ENCODE measurements around the gene NSG1. TPM values are rescaled to one million over a fixed set of nuclear protein-coding genes. Genes with fewer than 3 reads are reported as not detected.

NSG1 gene
- total and polyA plus RNA-seq, 2 donors (not counting 3 experiments of a cell fraction or from before 2014, with no cell fraction given): 2.0 to 2.9 TPM

DNA sequence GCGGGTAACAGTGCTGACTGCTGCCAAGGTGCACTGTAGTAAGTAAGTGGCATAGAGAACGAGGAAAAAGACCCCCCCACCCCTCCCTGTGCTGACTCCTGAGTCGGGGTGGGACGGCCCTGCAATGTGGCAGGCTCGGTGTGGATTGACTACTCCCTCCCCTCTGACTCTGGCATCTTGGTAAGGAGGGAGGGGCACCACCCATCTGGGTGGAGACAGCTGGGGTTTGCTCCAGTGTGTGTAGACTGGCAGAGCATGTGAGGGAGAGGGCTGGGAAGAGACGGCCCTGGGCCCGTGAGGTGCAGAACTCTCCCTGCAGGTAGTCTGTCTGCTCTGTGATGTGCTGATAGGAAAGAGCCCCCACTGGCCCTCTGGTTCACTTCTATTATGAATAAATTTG is 31.0 kb downstream of the NSG1 start:
- ChIA-PET POLR2A (no interaction called here), CTCF (no interaction called here)
- Histone ChIP-seq H3K4me2 (ENCODE audit: insufficient read depth, low read length) (no peak overlapping the region), H3K79me2 (ENCODE audit: control insufficient read depth, insufficient read depth, low read length) (no peaks in the 10 kb centered on the region), H3K9me1 (replicated peaks; ENCODE audit: control insufficient read depth, extremely low read depth, insufficient read depth, low read length) (no peaks in the 10 kb centered on the region), H3K4me3 (replicated peaks in 1 of 3; ENCODE audit: insufficient read depth in 1 of 3, low read depth in 1 of 3, low read length in 3 of 3) (no peak overlapping the region), H3K36me3 (ENCODE audit: control insufficient read depth in 2 of 2, extremely low read depth in 1 of 2, insufficient read depth in 2 of 2, low read length in 2 of 2) (peaks cover 2 to 13% of the 10 kb centered on the region in 2 experiments), H3K4me1 (ENCODE audit: control insufficient read depth, extremely low read depth, insufficient read depth, low read length) (no peaks in the 10 kb centered on the region), H4K20me1 (replicated peaks; ENCODE audit: control insufficient read depth, extremely low read depth, insufficient read depth, low read length) (no peaks in the 10 kb centered on the region), H3K9ac (replicated peaks; ENCODE audit: extremely low read depth, insufficient read depth, low read length) (no peak overlapping the region), H3K9me3 (replicated peaks; ENCODE audit: control insufficient read depth, insufficient read depth, low read length) (no peaks in the 10 kb centered on the region), H3K27me3 (ENCODE audit: control insufficient read depth in 2 of 2, insufficient read depth in 2 of 2, low read length in 2 of 2) (no peaks in the 10 kb centered on the region), H3K27ac (ENCODE audit: insufficient read depth, low read depth, low read length) (no peak overlapping the region), H2AFZ (ENCODE audit: low read depth, low read length) (no peak overlapping the region)
- dilution Hi-C loops (cut with MboI; ENCODE audit: extremely low pct_ligation_motif_present, low sequenced_read_pairs) (no loop called here), intact Hi-C loops (cut with micrococcal nuclease) (no loop called here)
- FAIRE-seq (no peak), DNase-seq (ENCODE audit: low read depth, low spot score) (no peak)
- TF ChIP-seq MYC (IDR thresholded peaks at IDR 0.05; ENCODE audit: low read depth, low read length): no peak
- TF ChIP-seq POLR2A (IDR thresholded peaks at IDR 0.05; ENCODE audit: low read depth, low read length): no peak
- no peak for TF ChIP-seq JUN (IDR thresholded peaks at IDR 0.05; ENCODE audit: borderline replicate concordance, insufficient read depth, insufficient read length, low read depth)
- no peak for TF ChIP-seq FOS (IDR thresholded peaks at IDR 0.05; ENCODE audit: borderline replicate concordance, insufficient read depth, low read length)
- no peak for TF ChIP-seq GATA2 (IDR thresholded peaks at IDR 0.05; ENCODE audit: insufficient read depth, insufficient read length, low read depth, low read length)
- TF ChIP-seq, protein P1, sequence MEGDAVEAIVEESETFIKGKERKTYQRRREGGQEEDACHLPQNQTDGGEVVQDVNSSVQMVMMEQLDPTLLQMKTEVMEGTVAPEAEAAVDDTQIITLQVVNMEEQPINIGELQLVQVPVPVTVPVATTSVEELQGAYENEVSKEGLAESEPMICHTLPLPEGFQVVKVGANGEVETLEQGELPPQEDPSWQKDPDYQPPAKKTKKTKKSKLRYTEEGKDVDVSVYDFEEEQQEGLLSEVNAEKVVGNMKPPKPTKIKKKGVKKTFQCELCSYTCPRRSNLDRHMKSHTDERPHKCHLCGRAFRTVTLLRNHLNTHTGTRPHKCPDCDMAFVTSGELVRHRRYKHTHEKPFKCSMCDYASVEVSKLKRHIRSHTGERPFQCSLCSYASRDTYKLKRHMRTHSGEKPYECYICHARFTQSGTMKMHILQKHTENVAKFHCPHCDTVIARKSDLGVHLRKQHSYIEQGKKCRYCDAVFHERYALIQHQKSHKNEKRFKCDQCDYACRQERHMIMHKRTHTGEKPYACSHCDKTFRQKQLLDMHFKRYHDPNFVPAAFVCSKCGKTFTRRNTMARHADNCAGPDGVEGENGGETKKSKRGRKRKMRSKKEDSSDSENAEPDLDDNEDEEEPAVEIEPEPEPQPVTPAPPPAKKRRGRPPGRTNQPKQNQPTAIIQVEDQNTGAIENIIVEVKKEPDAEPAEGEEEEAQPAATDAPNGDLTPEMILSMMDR (IDR thresholded peaks at IDR 0.05; ENCODE audit: extremely low read depth in 1 of 2, insufficient read depth in 1 of 2, low read depth in 1 of 2, low read length in 2 of 2): no peak
- no peak for TF ChIP-seq EZH2 (IDR thresholded peaks at IDR 0.05; ENCODE audit: borderline replicate concordance, low read depth, low read length, severe bottlenecking)
- TF ChIP-seq, protein P2, sequence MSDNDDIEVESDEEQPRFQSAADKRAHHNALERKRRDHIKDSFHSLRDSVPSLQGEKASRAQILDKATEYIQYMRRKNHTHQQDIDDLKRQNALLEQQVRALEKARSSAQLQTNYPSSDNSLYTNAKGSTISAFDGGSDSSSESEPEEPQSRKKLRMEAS (IDR thresholded peaks at IDR 0.05; ENCODE audit: insufficient read depth, insufficient read length): no peak
- TF ChIP-seq POLR2AphosphoS5 (IDR thresholded peaks at IDR 0.05; ENCODE audit: insufficient read depth, low read depth, low read length): no peak
- BruUV-seq (replicated peaks): no TSS peak

Measured in endothelial cell of umbilical vein (primary cell).